Measurements from ENCODE around the gene LPCAT1.
"Not testable (repeated sequence)": the region's sequence is repeated elsewhere in the genome, so short reads cannot be mapped to it uniquely, and the experiment has no call there.

The LPCAT1 gene

GRCh38 chr5:1462358-1462757 is 61.4 kb downstream of the LPCAT1 start:
- DNase-seq = no peak

DNA sequence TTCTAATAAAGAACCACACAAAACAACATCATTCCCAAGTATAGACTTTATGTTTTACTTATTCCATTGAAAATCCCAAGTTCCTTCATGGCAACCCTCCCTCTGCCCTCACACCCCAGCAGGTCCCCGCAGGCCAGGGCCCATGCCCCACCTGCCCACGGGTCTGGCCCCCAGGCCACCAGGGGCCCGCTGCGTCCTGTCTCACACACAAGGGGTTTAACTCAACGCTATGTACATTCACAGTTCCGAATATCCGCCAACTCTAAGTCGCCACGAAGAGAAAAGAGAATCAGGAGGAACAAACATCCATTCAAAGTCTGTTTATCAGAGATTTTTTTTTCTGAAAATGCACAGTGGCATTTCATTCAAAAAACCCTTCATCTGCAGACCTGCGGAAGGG is 62.4 kb downstream of the LPCAT1 start:
- no peak for DNase-seq

DNA sequence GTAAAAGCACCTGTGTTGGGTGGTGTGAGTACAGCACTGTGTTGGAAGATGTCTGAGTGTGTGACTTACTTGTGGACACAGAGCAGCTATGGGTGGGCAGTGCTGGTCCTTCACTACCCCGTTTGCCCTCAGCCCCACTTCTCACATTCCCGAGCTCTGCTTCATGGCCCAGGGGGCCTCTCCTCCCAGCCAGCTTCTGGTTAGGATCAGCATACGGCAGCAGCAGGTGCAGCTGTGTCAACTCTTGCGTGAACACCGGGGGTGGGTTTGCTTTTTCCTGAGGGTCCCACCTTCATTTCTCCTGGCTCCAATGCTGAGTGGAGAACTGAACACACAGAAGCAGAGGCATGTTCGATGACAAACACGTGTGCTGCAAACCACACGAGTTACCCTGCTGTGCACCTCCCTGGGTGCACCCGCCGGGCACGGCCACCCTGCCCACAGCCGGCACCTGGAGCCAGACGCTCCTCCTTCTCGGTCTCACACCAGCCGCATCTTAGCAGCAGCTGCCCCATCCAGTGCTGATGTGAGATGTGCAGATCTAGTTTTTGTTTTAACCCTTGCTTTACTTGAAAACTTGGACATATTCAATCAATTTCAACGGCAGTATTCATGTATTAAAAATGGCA is 63.6 kb downstream of the LPCAT1 start:
- no peak for DNase-seq

- not testable (repeated sequence) for DNase-seq
These were observed 64.3 kb downstream of the LPCAT1 start for GRCh38 chr5:1459435-1459834.

DNA sequence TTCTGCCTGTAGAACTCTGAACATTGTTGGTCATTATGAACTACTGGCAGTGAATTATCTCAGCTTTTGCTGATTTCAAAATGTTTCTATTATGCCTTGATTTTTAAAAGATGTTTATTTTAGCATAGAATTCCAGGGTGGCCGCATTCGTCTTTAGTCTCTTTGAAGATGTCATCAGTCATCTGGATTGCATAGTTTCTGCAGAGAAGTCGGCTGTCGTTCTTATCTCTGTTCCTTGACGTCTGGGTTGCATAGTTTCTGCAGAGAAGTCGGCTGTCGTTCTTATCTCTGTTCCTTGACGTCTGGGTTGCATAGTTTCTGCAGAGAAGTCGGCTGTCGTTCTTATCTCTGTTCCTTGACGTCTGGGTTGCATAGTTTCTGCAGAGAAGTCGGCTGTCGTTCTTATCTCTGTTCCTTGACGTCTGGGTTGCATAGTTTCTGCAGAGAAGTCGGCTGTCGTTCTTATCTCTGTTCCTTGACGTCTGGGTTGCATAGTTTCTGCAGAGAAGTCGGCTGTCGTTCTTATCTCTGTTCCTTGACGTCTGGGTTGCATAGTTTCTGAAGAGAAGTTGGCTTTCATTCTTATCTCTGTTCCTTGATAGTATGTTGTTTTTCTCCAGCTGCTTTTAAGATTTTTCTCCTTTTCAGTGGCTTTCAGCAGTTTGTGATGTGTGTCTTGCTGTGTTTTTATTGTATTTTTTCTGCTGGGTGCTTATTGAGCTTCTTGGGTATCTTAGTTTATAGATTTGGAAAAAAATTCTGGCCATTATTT is 67.5 kb downstream of the LPCAT1 start:
- not testable (repeated sequence) for DNase-seq

GRCh38 chr5:1453613-1454012 is 70.1 kb downstream of the LPCAT1 start:
- DNase-seq = no peak

DNA sequence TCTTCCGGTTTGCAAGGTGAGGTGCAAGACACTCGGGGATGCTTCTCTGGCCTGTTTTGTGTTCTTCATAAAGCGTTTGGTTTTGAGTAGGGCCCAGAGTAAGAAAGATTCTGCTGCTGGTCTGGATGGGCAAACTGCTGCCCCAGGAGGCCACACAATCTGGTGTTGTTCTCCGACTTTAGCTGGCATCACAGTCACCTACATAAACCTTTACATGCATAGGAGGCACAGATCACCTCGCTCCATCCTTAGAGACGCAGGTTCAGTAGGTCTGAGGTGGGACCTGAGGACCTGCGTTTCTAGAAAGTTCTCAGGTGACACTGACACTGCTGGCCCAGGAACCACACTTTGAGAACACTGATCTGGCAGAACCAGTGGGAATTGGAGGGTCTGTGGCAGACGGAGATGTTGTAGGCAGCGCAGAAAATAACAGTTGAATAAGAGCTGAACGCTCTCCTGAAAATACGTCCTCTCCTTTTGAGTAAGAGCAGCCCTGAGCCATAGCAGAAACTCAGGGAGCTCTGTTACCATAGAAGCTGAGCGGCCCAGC is 74.6 kb downstream of the LPCAT1 start:
- DNase-seq = no peak

GRCh38 chr5:1448511-1449011 is 75.2 kb downstream of the LPCAT1 start:
- no peak for DNase-seq

DNA sequence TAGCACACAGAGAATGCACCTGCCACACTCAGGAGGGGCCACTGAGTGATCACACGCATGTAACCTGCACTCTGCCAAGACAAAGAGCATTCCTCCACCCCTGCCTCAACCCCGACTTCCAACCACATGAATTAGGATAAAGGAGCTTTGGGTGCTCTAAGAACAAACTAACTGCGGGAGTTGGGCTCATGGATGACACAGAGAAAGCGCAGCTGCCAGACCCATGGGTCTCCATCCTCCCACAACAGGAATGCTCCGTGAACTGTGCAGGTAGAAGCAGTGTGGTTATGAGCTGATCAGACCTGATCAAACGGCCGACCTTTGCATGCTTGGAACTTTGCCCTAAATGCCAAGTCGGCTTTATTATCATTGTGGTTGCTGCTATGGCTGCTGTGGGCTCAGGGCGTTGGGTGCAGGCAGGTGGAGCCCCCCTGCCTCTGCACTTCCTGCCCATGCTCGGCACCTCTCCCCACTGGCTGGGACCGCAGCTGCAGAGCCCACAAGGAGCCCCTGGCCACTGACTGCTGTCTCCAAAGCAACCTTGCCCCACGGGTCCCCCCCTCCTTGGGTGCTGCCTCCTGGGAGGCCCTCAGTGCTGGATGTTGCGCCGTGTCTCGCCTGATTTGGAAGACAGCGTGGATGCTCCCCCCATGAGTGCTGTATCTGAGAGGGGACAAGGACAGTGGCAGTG is 75.9 kb downstream of the LPCAT1 start:
- DNase-seq = no peak

- DNase-seq = no peak
These were observed 77.0 kb downstream of the LPCAT1 start for GRCh38 chr5:1446602-1447343.

DNA sequence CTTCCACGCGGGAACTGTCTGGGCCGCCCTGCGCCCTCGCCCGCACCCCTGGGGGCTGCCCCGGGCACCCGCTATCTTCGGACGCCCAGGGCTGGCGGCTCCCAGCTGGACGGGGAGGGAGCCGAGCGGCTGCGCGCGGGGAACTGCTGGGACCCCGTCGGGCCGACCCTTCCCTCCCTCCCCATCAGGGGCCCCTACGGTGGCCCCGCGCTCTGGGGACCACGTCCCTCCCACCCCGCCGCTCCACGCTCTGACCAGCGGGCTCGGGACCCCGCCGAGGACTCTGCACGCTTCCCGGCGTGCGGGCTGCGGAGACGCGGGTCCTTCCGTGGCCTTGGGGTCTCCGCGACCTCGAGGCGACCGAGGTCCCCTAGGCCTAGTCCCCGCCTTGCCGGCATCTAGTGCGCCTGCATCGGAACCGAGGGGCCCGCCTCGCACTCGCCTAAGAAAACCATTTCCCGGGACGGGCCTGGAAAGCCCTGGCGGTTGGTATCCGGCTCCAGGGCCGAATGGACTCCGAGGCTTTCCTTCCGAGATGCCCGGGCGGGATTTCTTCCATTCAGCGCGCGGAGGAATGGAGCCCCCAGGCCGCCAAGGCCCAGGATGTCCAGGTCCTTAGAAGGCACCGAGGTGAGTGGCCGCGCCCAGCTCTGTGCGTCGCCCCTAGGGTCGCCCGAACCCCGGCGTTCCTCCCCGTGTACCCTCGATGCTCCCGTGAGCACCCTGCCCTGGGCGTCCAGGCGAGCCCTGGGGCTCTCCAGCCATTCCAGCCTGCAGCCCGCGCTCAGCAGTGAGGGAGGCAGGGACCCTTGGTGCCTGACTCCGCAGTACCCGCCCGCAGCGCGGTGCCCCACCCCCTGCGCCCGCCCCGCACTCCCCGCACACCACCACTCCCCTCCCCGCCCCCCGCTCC is 77.8 kb downstream of the LPCAT1 start:
- no peak for DNase-seq

DNA sequence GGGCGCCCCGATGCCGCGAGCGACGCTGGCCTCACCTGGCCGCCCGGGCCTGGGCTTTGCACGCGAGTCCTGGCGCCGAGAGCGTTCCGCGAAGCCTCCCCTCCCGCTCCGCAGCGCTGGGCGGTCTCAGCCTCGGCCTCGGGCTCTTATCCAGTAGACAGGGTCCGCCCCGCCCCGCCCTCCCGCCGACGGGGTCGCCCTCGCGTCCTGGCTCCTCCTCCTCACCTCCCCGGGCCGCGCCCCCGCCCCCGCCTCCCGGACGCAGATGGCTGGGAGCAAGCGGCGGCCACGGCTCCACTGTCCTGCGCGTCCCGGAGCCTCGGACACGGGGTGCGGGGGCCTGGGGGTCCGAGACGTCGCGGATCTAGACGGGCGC is 78.5 kb downstream of the LPCAT1 start, which contains the start of gene SLC6A3:
TSS of gene SLC6A3 (minus strand) at position 128 of the 376 bp plus-strand sequence. CDS start 2,243 bp downstream, outside the sequence.
- no peak for DNase-seq

- no peak for DNase-seq
These were observed 79.2 kb downstream of the LPCAT1 start for GRCh38 chr5:1444361-1445189.

DNA sequence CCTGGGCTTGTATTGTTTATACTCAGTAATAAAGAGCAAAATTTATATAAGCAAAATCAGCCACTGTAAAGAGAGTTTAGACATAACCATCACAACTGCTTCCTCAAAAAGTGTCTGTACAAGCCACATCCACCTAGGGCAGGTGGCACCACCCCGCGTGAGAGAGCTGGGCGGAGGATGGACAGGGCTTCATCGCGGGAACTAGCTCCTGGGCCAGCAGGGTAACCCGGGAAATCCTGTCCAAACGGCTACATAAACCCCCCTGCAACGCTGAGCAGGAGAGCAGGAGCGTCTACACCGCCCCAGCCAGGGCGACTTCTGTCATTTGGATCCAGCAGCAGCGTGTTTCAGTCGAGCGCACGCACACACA is 79.8 kb downstream of the LPCAT1 start:
- DNase-seq = no peak

GRCh38 chr5:1443171-1443570 is 80.6 kb downstream of the LPCAT1 start:
- DNase-seq = no peak

DNA sequence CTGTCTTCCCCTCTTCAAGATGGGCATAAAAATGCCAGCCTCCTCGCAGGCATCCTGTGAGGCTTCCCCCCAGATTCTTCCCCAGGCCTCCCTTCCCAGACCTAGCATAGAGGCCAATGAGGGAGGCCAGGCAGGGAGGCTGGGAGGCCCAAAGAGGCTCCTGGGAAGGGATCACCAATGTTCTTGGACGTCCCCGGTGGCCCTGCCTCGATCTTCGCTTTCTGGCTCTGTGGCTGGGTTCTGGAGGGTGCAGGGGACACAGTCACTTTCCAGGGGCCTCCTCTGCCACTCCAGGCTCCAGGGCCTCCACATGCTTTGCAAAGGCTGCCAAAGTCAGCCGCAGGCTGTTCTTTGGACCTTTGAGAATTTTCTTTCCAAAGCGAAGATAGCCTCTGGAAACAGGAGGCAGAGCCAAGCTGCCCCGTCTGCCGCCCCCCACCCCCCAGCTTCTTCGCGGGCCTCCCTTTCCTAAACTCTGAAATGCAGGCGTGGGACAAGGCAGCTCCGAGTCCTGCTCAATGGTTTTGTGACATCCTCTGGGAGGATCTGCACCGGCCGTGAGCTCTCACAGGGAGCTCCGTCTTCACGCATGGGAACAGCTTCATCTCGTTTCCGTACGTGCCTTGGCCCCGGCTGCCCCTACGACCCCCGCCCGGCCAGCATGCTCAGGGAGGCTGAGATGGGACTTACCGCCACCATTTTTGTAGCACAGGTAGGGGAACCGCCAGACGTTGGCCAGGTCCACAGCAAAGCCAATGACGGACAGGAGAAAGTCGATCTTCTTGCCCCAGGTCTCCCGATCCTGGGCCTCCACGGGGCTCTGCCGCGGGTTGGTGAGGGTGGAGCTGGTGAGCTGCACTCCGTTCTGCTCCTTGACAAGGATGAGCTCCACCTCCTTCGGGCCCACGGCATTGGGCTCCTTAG is 81.3 kb downstream of the LPCAT1 start:
- DNase-seq = no peak

- no peak for DNase-seq
These were observed 82.4 kb downstream of the LPCAT1 start for GRCh38 chr5:1441166-1441865.

- DNase-seq = no peak
These were observed 83.7 kb downstream of the LPCAT1 start for GRCh38 chr5:1440098-1440493.

All from effector CD4-positive, alpha-beta T cell (primary cell).